GM19043 (cell line): ENCODE data around the gene PTX4.
"Not testable (repeated sequence)": the region's sequence is repeated elsewhere in the genome, so short reads cannot be mapped to it uniquely, and the experiment has no call there.

Source experiments
- ATAC-seq: cut with Tn5 transposase; IDR thresholded peaks from one replicate; pipeline ENCODE4 v1.9.1; 2021; ENCODE audit warnings: low read depth; ENCODE audit not compliant: unreplicated experiment

The PTX4 gene

GRCh38 chr16:1447965-1448364 lies 40.8 kb downstream of the PTX4 start:
- no peak for ATAC-seq

- no peak for ATAC-seq
These were observed 42.3 kb downstream of the PTX4 start for GRCh38 chr16:1446296-1447080.

- no peak for ATAC-seq
These were observed 43.1 kb downstream of the PTX4 start for GRCh38 chr16:1445518-1446203.

- ATAC-seq, result no peak
These were observed 43.8 kb downstream of the PTX4 start for GRCh38 chr16:1444730-1445517.

GRCh38 chr16:1443980-1444729 lies 44.6 kb downstream of the PTX4 start, which contains the start of gene CCDC154:
Gene CCDC154 (minus strand): TSS chr16:1444556. CDS start chr16:1444322, 234 bp downstream.
- ATAC-seq, result no peak

GRCh38 chr16:1443403-1443973 lies 45.3 kb downstream of the PTX4 start:
- ATAC-seq, result no peak

- ATAC-seq, result no peak
These were observed 46.0 kb downstream of the PTX4 start for GRCh38 chr16:1442697-1443096.

GRCh38 chr16:1441391-1441829 lies 47.3 kb downstream of the PTX4 start:
- no peak for ATAC-seq

- ATAC-seq, result not testable (repeated sequence)
These were observed 49.1 kb downstream of the PTX4 start for GRCh38 chr16:1439699-1440074.

GRCh38 chr16:1439058-1439698 lies 49.6 kb downstream of the PTX4 start:
- ATAC-seq, result no peak

- no peak for ATAC-seq
These were observed 50.3 kb downstream of the PTX4 start for GRCh38 chr16:1438229-1439057.

GRCh38 chr16:1437606-1438005 lies 51.1 kb downstream of the PTX4 start:
- no peak for ATAC-seq

- ATAC-seq, result no peak
These were observed 51.9 kb downstream of the PTX4 start for GRCh38 chr16:1436731-1437355.

- ATAC-seq, result no peak
These were observed 52.6 kb downstream of the PTX4 start for GRCh38 chr16:1435921-1436697.
